GM18502 (cell line): ENCODE measurements around the gene RNF224.
"Not testable (repeated sequence)": the region's sequence is repeated elsewhere in the genome, so short reads cannot be mapped to it uniquely, and the experiment has no call there.

Source experiments
- ATAC-seq: cut with Tn5 transposase; IDR thresholded peaks from one replicate; pipeline ENCODE4 v1.9.1; 2021; ENCODE audit warnings: mild to moderate bottlenecking; ENCODE audit not compliant: unreplicated experiment, poor library complexity

The RNF224 gene

DNA sequence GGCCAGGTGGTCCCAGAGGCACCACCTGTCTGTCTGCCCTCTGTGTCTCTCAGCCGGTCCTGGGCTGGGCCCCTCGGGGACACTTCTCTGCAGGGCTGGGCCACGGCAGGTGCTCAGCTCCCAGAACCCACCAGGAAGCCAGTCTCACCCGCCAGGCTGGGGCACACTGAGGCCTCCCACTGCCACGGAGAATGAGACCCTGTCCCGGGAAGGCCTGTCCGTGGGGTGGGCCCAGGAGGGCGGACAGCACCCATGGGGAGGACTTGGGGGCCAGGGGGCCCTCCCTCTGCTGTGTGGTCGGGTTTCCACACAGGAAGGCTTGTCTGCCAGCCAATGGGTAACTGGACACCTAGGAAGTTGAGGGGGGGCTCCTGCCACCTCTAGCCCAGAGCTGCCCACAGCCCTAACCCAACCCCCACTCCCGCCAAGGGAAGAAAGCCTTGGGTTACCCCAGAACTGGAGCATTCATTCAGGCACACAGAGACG is 9.7 kb downstream of the RNF224 start:
- ATAC-seq: no peak

DNA sequence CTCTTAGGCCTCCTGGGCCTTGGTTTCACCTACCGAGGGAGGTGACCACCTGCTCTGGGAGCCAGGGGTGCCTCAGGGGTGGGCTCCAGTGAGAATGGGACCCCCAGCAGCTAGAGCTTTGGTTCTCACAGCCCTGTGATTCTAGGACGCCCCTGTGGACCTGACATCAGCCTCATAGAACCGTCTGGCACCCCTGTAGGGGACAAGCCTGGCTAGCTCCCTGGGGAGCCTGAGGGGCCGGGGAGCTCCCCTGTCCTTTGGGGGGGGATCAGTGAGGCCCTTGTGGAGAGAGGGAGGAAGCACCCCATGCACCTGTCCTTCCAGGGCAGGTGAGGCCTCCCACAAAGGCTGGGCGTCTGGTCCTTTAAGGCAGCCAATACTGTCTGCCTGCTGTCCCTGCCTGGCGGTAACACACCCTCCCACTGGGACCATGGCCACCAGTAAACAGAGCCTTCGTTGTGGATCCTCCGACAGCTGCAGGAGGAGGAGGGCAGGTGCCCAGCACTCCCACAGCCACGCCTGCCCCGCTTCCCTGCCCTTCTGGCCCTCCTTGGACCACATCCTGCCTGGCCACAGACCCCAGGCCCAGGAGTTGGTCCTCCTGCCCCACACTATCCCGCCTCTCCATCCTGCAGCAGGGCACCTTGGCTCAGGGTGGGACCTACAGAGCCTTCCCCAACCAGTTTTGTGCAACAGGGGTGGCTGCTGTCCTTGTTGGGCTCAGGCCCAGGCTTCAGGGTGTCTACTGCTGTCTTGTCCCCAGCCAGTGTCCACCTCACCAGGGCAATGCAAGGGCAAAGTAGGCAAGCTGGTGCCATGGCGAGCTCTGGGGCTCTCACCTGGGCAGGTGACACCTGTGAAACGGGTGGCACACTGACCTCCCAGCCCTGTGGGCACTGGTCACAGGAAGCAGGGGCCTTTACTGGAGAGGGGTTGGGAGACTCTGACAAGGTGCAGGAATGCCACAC is 10.7 kb downstream of the RNF224 start:
- ATAC-seq: no peak

DNA sequence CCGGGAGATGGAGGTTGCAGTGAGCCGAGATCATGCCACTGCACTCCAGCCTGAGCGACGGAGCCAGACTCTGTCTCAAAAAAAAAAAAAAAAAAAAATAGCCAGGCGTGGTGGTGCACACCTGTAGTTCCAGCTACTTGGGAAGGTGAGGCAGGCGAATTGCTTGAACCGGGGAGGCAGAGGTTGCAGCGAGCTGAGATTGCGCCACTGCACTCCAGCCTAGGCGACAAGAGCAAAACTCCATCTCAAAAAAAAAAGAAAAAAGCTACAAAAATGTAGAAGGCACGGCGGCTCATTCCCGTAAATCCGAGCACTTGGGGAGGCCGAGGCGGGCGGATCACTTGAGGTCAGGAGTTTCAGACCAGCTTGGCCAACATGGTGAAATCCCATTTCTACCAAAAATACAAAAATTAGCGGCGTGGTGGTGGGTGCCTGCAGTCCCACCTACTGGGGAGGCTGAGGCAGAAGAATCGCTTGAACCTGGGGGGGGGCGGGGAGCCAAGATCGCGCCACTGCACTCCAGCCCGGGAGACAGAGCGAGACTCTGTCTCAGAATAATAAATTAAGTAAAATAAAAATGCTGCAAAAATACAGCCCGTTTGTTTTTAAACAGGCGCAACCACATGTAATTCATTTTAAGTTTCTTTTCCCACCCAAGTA is 12.4 kb downstream of the RNF224 start:
- not testable (repeated sequence) for ATAC-seq

DNA sequence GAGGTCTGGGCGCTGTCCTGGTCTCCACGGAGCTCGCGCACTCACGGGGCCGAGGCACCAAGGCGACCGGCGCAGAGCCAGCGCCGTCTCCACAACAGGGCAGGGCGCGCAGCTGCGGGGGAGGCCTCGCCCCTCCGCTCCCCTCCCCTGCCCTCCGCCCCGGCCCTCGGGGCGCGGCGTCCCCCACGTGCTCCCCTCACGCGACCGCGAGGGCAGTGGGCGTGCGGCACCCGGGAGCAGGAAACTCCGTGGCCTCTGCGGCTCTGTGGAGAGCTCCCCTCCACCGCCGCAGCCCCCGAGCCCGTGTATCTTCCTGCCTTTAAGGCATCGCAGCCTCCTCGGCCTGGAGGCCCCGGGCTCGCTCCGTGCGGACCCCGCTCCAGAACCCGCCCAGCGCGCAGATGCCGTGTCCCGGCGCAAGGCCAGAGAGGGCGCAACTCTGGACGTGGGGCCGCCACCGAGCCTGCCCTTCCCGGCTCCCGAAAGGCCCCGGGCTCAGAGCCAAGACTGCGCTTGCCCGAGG is 13.1 kb downstream of the RNF224 start:
- ATAC-seq: peak; percentile 26

DNA sequence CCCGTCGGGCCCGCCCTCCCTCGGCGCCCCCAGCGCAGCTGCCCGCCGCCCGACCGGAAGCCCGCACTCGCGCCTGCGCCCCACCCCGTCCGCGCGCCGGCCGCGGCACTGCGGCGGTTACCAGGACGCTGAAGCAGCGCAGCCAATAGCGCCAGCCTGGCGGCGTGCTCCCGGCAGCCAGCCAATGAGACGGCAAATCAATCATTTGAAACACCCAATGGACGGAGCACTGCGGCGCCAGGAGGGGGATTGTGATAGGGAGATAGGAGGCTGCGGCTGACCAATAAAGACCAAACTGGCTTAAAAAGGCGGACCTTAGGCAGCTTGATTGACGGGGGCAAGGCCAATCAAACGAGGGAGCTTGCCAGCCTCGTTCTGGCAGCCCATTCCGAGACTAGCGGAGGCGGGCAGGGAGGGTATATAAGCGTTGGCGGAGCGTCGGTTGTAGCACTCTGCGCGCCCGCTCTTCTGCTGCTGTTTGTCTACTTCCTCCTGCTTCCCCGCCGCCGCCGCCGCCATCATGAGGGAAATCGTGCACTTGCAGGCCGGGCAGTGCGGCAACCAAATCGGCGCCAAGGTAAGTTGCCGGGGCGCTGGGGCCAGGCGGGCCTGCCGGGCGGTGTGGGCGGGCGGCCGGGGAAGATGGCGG is 13.7 kb downstream of the RNF224 start, which contains the start of gene TUBB4B:
Gene TUBB4B (plus strand): TSS at position 447 of the 649 bp plus-strand sequence. CDS start 74 bp downstream, at position 521.
- ATAC-seq: peak; percentile 76

DNA sequence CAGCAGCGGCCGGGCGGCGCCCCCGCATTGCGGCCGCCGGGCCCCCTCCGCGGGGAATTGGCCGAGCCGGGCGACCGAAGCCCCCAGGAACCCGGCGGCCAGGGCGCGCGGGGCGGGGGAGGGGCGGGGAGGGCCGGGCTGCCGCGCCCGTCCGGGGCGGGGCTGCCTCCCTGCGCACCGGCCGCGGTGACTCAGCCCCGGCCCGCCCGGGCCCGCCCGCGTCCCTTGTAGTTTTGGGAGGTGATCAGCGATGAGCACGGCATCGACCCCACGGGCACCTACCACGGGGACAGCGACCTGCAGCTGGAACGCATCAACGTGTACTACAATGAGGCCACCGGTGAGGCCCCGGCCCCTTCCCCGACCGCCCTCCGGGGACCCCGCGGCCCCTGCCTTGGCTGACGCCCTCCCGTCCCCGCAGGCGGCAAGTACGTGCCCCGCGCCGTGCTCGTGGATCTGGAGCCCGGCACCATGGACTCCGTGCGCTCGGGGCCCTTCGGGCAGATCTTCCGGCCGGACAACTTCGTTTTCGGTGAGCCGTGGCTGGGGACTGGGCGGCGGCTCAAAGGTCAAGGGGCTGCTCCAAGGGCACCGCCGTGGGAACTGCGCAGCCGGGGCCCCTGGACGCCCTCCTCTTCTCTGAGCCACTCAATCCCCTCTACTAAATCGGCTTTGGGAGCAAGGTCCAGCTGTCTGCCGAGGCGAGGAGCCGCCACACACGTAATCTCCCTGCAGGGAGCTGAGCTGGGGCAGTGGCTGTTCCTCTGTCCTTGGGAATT is 14.4 kb downstream of the RNF224 start:
- peak; percentile 3 for ATAC-seq

DNA sequence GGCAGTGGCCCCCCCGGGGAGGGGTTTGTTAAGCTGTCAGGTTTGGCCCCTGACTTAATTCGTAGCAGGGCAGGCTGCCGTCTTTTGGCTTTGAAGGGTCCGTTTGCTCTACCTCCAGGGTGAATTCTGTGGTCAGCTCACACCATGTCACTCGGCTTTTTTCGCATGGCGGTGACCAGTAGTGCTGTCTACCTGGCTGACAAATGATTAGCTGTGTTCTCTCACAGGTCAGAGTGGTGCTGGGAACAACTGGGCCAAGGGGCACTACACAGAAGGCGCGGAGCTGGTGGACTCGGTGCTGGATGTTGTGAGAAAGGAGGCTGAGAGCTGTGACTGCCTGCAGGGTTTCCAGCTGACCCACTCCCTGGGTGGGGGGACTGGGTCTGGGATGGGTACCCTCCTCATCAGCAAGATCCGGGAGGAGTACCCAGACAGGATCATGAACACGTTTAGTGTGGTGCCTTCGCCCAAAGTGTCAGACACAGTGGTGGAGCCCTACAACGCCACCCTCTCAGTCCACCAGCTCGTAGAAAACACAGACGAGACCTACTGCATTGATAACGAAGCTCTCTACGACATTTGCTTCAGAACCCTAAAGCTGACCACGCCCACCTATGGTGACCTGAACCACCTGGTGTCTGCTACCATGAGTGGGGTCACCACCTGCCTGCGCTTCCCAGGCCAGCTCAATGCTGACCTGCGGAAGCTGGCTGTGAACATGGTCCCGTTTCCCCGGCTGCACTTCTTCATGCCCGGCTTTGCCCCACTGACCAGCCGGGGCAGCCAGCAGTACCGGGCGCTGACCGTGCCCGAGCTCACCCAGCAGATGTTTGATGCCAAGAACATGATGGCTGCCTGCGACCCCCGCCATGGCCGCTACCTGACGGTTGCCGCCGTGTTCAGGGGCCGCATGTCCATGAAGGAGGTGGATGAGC is 15.2 kb downstream of the RNF224 start:
- ATAC-seq: no peak

DNA sequence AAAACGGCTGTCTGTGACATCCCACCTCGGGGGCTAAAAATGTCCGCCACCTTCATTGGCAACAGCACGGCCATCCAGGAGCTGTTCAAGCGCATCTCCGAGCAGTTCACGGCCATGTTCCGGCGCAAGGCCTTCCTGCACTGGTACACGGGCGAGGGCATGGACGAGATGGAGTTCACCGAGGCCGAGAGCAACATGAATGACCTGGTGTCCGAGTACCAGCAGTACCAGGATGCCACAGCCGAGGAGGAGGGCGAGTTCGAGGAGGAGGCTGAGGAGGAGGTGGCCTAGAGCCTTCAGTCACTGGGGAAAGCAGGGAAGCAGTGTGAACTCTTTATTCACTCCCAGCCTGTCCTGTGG is 15.9 kb downstream of the RNF224 start:
- not testable (repeated sequence) for ATAC-seq

DNA sequence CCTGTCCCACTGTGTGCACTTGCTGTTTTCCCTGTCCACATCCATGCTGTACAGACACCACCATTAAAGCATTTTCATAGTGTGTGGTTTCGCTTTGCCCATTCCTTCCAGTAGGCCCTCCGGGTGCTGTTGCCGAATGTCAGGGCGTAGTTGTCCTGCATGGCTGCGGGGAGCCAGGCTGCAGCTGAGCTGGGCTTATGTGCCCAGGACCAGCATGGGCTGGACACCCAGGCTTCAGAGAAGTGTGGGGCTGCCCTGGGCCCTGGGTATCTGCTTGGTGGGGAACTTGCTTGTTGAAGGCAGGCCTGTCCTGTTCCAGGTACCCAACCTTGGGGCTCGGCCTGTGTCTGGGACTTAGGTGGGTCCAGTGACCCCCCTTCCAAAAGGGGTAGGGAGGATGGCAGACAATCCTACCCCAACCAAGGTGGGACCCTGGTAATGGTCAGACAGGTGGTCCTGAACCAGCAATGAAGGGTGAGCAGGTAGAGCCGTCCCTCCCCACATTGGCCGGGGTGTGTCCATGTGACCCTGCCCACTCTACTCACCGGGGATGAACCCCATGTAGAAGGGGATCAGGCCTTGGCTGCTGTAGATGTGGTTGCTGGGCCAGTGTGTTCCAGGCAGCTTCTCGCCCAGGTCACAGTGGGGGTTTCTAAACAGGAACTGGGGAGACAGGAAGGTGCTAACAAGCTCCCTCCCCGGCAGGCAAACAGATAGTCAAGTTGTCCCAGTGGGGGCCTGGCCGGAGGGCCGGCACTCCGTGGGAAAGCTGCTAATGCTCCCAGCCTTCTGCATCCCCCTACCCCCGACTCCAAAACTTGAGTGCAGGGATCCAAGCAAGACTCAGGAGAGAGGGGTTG is 16.6 kb downstream of the RNF224 start:
- ATAC-seq: no peak

DNA sequence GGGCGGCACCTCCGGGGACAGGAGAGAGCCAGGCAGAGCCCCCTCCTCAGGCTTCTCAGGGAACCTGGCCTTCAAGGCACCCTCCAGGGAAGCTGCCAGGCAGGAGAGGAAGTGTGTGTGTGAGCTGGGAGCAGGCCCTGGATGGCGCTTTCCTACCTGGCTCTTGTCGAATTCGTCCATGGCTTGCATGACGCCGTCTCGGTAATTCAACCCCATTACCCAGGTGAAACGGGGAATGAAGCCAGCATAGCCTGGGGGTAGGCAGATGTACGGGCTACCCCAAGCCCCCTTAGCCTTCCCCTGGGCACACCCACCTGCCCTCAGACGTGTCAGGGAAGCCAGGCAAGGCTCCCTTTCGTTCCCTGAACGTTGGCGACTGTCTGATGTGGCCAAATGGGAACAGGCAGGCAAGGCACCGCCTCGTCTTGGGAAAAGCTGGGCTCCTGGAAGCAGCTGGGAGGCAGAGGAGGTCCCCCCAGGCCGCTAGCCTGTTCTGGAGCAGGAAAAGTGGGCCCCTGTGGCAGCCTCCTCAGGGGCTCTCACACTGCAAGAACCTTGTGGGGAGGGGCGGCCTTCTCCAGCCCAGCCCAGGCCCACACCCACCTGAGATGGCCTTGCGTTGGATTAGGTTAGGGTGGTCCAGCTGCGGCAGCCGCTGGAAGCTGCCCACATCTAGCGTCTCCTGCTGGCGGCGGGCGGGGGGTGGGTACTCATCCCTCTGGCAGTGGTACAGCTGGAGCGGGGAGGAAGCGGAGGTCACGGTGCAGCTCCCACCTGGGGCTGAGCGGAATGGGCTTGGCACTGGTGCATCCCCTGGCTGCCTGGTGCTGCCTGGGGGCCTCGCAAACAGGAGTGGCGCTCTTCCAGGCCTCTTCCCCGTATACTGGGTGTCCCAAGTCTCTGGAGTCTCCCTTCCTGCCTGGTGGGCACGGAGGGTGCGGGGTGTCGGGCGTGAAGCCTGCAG is 17.5 kb downstream of the RNF224 start:
- no peak for ATAC-seq

DNA sequence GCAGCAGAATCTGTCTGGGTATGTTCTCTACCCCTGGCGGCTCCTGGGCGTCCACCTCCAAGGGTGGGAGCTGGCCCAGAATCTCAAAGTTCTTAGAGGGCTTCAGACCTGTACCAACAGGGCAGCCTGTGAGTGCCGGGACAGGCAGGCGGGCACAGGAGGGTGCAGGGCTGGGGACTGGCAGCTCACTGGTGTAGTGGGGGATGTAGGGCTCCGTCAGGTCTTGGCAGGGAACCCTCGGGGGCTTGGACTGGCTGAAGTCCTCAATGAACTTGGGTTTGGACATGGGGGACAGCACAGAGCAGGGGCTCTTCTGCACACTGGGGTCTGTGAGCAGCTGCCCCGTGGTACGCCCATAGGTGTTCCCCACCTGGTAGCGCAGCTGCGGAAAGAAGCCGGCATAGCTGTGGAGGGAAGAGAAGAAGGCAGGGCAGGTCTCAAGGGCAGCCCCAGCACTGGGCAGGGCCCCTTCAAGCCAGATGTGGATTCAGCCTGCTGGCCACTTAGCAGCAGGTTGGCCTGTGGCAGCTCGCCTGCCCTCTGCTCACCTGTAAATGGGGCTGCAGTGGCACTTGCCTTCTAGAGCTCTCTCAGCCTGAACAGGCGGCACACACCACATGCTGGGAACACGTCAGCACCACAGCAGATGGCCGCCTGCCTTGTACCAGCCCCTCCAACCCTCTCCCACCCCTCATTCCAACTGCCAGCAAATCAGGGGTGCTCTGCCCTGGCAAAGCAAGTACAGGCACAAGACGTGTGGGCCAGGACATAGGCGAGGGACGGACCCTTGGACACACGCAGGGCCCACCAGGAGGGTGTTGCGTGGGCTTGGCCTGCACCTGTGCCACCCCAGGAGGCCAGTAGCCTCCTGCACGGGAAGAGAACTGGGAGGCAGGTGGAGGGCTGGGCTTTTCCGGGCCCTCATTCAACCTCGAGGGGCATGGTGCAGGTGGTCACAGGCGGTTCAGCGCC is 18.4 kb downstream of the RNF224 start:
- ATAC-seq: no peak

DNA sequence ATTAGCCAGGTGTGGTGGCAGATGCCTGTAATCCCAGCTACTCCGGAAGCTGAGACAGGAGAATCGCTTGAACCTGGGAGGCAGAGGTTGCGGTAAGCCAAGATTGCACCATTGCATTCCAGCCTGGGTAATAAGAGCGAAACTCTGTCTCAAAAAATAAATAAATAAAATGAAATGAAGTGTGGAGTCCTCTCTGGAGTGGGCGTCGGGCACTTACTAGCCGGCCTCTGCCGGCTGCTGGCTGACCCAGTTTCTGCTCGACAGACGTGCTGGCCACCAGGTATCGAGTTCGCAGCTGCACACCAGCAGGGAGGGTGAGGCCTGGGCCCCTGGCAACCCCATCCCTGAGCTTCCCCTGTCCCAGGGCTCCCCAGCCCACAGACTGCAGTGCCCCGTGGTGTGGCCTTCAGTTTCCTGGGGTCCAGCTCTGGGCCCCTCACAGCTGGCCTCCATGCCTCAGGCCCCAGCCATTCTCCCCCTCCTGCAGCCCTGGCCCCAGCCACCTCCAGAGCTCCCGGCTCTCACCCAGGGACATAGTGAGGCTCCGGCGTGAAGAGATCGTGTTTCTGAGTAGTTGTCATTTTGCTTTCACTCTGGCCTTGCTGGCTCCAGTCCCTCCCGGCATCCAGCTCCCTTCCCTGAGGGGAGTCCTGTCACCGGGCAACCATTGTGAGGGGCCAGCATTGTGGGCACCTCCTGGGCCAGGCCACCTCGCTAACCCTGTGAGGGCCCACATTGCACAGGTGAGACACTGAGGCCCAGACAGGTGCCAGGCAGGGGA is 20.0 kb downstream of the RNF224 start:
- no peak for ATAC-seq

DNA sequence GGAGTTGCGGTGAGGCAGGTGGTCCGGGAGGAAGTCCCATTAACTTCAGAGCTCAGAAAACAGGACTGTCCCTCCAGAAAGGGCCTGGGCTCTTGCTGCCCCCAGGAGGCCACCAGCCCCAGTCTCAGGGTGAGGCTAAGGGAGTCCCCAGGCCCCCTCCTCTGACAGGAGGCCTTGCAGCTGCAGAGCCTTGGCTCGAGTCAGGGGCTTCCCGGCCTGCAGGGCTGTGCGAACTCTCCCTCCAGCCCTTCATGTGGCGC is 20.5 kb downstream of the RNF224 start:
- ATAC-seq: no peak

DNA sequence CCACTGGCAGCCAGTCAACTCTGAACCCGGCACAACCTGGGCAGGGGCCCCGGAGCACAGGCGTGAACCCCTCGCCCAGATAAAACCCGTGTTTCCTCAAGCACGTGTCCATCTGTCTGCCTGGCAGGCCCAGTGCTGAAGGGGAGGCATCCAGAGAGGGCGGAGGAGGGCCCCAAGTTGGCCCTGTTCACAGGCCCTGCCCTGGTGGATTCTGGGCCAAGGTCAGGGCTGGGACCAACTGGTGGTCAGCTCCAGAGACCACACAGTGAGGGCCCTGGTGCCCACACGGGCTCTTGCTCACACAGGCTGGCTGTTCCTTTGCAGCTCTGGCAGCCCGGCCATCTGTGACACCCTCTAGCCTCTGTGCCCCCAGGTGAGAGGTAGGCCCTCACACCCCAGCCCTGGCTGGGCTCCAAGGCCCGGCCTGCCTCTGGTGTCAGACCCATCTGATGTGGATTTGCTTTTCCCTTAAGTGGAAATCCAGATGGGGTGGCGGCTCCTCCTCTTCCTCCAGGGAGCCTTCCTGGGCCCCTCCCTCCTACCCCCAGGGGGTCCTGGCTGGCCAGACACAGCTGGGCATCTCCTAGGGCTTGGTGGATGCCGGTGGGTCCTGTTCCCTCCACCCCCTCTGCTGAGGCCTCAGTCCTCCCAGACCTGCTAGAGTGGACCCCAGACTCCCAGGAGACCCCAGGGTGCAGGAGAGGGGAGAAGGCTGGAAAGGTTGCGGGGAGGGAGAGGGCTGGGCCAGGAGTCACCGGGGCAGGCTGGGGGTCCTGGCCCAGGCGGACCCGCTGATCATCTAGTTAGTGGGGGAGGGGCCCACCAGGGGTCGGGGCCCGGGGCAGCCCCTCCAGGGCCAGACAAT is 23.3 kb downstream of the RNF224 start:
- ATAC-seq: no peak

DNA sequence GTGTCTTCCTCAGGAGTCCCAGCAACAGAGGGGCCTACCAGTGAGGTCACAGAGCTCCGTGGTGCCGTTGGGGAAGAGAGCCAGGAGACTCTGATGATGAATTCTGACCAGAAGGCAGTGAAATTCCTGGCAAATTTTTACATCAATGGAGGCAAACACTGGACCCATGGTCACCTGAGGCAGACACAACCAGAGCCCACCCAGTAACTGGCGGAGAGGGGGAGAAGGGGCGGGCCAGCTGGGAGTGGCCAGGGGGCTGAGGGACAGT is 23.8 kb downstream of the RNF224 start, which contains the start of gene STPG3:
Gene STPG3 (plus strand): TSS at position 93 of the 268 bp plus-strand sequence. CDS start 1 bp downstream, at position 94.
- ATAC-seq: no peak
